HG03139 (cell line): Measurements from ENCODE around the gene ZNF628.
"Not testable (repeated sequence)": the region's sequence is repeated elsewhere in the genome, so short reads cannot be mapped to it uniquely, and the experiment has no call there.

Experiments used
- ATAC-seq: cut with Tn5 transposase; IDR thresholded peaks from one replicate; pipeline ENCODE4 v1.9.1; 2021; ENCODE audit not compliant: unreplicated experiment

The ZNF628 gene

GRCh38 chr19:55495646-55496349 is 19.4 kb downstream of the ZNF628 start:
- no peak for ATAC-seq

- not testable (repeated sequence) for ATAC-seq
These were observed 20.4 kb downstream of the ZNF628 start for GRCh38 chr19:55496820-55497219.

- no peak for ATAC-seq
These were observed 21.3 kb downstream of the ZNF628 start for GRCh38 chr19:55497763-55498162.

- ATAC-seq, result no peak
These were observed 21.9 kb downstream of the ZNF628 start for GRCh38 chr19:55498246-55498840.

GRCh38 chr19:55500368-55500952 is 24.0 kb downstream of the ZNF628 start:
- ATAC-seq, result no peak

- no peak for ATAC-seq
These were observed 26.0 kb downstream of the ZNF628 start for GRCh38 chr19:55502197-55502952.

- ATAC-seq, result no peak
These were observed 26.7 kb downstream of the ZNF628 start for GRCh38 chr19:55503157-55503501.

- ATAC-seq, result peak; percentile 79
These were observed 27.3 kb downstream of the ZNF628 start for GRCh38 chr19:55503502-55504251.

- ATAC-seq, result no peak
These were observed 27.8 kb downstream of the ZNF628 start for GRCh38 chr19:55504252-55504603.

GRCh38 chr19:55504981-55505380 is 28.6 kb downstream of the ZNF628 start:
- no peak for ATAC-seq

GRCh38 chr19:55508120-55508519 is 31.7 kb downstream of the ZNF628 start:
- ATAC-seq, result no peak

GRCh38 chr19:55516878-55517620 is 40.6 kb downstream of the ZNF628 start:
- peak; percentile 95 for ATAC-seq

GRCh38 chr19:55519451-55520311 is 43.3 kb downstream of the ZNF628 start:
- no peak for ATAC-seq

- no peak for ATAC-seq
These were observed 44.4 kb downstream of the ZNF628 start for GRCh38 chr19:55520691-55521292.

- no peak for ATAC-seq
These were observed 49.1 kb downstream of the ZNF628 start for GRCh38 chr19:55525289-55526101.

- no peak for ATAC-seq
These were observed 50.1 kb downstream of the ZNF628 start for GRCh38 chr19:55526216-55527196.
